Stimulated activated naive CD4-positive, alpha-beta T cell (primary cell): ENCODE measurements around the gene RNU5B-1.

Experiments
- DNase-seq, 6 experiments: peaks; one replicate each; lab custom pipeline; 2025; lab: John Stamatoyannopoulos, UW

RNU5B-1 gene

DNA sequence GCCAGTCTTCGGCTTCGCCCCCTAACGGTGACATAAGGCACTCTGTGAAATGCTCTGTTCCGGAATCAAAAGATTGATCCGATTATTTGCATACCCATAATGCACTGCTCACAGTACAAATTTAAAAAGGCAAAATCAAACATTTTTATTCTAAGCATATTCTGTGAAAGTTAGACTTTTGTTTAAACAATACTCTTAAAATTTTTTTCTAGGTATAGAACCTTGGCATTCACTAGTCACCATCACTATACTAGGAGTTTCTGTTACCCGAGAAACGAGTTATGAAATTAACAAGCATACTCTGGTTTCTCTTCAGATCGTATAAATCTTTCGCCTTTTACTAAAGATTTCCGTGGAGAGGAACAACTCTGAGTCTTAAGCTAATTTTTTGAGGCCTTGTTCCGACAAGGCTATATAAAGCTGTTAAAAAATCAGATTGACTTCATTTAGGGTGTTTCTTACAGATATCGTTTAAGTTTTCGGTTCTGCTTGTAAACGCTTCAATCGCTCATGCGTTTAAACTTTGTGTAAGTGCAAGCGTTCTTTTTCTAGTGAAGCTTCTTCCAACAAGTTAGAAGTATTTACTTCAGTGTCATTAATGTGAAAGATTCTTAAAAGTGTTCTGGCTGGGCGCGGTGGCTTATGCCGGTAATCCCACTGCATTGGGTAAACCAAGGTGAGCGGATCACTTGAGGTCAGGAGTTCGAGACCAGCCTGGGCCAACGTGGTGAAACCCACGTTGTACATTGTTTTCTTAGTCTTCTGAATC lies at the start of gene RNU5B-1:
TSS of gene RNU5B-1 (plus strand) at position 297 of the 769 bp plus-strand sequence.
- DNase-seq, result peak; percentile 44 to 97 (median 85)

GRCh38 chr15:65254758-65255157 lies 49.7 kb upstream of the RNU5B-1 start:
- no peak for DNase-seq

DNA sequence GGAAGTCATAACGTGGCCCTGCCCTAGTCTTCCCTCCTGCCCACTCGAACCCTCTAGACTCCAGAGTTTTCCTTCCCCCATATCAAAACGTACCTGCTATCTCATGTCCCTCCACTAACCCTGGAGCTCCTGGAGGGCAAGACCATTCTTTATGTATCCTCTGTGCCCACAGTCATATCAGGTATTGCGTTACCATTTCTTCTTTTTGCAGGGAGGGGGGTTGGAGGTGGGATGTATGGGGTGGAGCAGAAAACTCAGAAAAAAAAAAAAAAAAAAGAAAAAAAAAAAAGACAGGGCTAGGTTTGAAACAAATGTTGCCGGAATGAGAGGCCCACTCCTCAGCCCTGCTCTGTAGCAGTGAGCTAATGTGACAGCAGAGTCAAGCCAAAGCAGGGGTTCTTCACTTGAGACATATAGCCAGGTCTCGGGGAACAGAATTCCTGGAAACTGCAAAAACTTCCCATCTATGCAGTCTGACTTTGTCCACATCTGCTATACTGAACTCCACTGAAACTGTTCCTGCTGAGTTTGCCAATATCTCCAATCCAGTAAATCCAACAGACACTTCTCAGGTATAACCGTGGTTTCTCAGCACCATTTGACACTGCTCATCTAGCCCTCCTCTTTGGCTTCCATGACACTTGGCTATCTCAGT lies 48.9 kb upstream of the RNU5B-1 start:
- no peak for DNase-seq

- no peak for DNase-seq
These were observed 45.9 kb upstream of the RNU5B-1 start for GRCh38 chr15:65258375-65259262.

DNA sequence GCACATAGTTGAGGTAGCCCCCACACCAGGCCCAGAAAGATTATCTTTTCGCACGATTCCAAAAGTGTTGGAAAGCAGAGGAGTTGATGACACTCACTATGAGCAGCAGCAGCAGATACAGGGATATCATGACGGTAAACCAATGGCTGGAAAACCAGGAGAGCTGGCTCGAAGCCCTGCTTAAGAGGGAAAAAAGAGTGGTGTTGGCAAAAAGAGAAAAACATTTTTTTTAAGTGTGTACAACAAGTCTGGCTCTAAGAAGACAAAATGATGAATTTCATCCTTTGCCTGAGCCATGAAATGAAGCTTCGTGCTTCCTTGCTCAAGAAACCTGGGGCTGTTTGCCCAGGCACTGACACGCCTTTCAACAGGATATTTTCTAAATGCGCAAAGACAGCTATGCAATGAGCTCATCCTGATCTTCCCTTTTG lies 45.1 kb upstream of the RNU5B-1 start:
- no peak for DNase-seq

DNA sequence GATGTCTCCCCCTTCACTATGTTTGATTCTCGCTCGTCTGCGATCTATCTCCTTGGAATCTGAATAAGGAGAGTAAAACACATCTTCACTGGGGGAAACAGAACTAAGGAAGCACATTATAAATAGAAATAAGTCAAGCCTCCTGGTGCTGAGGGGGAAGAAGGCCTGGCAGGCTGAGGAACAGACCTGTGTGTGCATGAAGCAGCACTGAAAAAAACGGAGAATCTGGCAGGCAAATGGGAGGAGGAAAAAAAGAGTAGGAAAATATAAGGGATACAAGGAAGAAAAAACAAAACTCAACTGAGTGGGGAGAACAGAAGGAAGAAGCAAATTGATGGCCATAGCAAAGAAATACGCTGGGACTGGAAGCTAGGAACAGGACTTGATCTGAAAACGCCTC lies 43.5 kb upstream of the RNU5B-1 start:
- no peak for DNase-seq

GRCh38 chr15:65263313-65263712 lies 41.2 kb upstream of the RNU5B-1 start:
- DNase-seq, result no peak

GRCh38 chr15:65264863-65265430 lies 39.5 kb upstream of the RNU5B-1 start:
- DNase-seq, result no peak

GRCh38 chr15:65266469-65266868 lies 38.0 kb upstream of the RNU5B-1 start:
- no peak for DNase-seq

- DNase-seq, result no peak
These were observed 36.1 kb upstream of the RNU5B-1 start for GRCh38 chr15:65268411-65268810.

DNA sequence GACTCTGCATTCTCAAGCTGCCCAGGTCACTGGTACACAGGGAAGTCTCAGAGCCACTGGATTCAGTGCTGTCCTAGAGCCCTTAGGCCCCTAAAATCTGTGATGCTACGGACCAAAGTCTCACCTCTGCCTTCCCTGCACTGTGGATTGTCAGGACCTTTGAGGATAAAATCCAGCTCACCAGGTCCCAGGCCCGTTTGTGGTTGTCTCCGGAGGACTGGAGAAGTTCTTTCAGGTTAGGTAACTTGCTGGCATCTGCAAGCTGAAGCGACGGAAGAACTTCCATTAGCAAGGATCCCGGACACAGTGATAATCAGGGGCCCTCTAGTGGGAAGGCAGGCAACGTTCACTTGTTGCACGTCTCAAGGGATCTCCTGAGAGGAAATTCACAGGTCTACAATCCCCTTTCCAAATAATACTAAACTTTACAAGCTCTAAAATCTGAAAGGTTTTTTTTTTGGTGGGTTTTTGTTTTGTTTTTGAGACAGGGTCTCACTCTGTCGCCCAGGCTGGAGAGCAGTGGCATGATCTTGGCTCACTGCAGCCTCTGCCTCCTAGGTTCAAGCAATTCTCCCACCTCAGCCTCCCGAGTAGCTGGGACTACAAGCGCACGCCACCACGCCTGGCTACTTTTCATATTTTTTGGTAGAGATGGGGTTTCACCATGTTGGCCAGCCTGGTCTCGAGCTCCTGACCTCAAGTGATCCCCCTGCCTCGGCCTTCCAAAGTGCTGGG lies 33.5 kb upstream of the RNU5B-1 start:
- peak in 1 of 6 experiments; percentile 10 for DNase-seq

DNA sequence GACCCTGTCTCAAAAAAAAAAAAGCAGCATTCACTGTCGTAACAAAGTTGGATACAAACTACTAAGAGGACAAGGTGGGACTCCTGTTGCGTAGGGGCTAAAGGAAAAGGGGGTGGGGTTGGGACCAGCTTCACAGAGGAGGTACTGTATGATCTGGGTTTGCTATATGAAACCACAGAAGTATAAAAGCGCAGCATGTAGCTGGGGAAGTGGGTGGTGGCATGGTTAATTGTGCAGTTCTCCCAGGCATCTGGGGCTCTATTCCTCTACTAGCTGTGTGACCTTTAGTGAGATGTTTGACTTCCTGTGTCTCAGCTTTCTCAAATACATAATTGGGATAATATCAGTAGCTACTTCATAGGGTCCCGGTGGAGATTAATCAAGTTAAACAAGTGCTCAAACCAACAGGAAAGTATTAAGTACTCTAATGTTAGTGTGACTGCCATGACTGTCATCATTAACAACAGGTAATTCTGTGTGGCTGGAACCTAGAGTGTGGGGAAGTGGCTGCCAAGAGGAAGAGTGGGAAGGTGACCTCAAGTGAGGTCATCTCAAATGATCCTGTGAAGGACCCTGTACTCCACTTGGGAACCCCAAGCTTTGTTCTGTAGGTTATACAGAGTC lies 29.3 kb upstream of the RNU5B-1 start:
- peak in 3 of 6 experiments; percentile 7 to 36 (median 32) for DNase-seq

- no peak for DNase-seq
These were observed 28.8 kb upstream of the RNU5B-1 start for GRCh38 chr15:65275728-65276126.

GRCh38 chr15:65277015-65277414 lies 27.5 kb upstream of the RNU5B-1 start:
- no peak for DNase-seq

- DNase-seq, result no peak
These were observed 26.0 kb upstream of the RNU5B-1 start for GRCh38 chr15:65278480-65278879.

DNA sequence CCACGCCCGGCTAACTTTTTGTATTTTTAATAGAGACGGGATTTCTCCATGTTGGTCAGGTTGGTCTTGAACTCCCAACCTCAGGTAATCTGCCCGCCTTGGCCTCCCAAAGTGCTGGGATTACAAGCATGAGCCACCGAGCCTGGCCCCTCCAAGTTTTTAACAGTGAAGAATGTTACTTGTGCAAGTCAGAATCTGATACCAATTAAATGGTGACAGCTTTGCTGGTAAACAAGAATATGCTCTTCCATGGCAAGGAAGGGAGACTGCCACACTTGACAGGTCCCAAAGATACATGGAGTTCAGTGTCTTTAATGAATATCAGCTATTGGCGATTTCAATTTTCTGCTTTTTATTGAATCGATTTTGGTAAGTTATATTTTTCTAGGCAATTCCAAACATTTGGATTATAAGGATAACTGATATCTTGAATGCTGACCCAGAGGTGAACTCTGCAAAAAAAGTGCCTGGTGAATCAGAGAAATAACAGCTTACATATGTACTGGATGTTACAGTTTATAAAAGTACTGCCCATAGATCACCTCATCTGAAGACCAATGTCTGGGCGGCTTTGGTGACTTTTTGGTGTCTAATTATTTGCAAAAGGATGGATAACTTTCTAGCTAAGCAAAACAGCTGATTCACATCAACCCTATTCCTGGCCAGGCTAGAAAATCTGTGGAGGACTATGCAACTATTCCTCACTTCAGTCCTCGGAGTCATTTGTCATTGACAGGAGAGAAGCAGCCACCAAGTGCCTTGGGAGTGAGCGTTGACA lies 19.0 kb upstream of the RNU5B-1 start:
- DNase-seq, result no peak

DNA sequence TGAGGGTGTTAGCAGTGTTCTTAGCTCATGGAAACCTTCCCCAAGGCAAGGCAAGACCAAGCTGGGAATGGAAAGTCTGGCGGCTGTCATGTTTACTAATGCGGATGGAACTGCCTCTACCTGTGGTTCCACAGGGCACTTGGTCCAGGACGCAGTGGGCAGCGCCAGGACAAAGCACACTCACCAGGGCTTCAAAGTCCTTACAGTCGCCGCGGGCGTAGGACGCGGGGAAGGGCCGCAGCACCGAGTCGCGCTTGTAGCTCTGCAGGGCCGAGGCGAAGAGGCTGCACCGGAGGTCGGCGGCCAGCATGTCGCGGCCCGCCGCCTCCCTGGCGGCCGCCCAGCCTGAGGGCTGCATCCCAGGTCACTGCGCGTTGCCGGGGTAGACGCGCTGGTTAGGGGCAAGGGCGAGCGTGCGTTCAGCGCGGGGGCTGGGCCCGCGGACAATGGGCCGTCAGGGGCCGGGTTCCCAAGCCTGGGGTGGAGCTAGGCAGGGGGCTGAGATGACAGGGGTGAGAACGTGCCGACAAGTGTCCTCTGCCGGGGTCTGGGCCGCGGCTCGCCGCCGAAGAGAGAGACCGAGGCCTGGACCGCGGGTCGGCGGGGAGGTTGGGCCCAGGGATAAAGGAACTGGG lies 18.3 kb upstream of the RNU5B-1 start:
- DNase-seq, result peak in 3 of 6 experiments; percentile 31 to 42 (median 40)

DNA sequence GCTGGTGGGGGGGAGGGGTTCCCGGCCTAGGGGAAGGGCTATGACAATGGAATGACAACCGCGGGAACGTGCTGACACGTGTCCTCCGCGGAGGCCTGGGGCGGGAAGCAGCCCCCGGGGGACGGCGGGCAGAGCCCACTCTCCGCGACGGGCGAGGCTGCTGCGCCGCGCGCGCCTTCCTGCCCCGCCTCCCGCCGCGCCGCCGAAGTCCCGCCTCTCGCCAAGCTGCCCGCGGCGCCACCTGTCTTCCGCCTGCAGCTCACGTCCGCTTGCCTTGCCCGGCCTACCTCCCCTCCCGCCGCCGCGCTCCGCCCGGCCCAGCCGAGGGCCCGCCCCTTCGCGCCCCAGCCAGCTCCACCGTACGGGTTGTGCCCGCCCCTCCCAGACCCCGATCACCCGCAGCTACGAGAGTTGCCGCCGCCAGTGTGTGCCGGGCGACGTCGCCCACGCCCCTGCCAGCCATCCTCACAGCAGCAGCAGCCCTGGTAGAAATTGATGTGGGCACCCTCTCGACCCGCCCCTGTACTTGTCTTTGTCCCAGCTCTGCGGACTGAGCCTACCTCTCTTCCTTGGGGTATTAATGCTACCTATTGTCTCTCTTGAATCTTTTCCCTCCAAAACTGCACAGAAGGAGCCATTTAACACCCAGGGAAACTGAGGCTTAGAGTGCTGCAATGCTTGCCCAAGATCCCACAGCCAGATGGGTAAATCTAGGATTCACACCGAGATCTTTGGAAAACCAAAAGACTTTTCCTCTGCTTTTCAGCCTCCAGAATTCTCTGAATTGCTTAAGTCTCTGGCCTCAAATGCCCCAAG lies 17.6 kb upstream of the RNU5B-1 start, which contains the start of gene PARP16:
TSS of gene PARP16 (minus strand) at position 180 of the 816 bp plus-strand sequence. CDS start 457 bp downstream, outside the sequence.
- DNase-seq, result peak; percentile 74 to 91 (median 86)

GRCh38 chr15:65287520-65287855 lies 17.0 kb upstream of the RNU5B-1 start:
- no peak for DNase-seq
